Left forelimb (tissue), 1 donor: ENCODE data around the gene PCSK1.
"Not testable (repeated sequence)": the region's sequence is repeated elsewhere in the genome, so short reads cannot be mapped to it uniquely, and the experiment has no call there.

ENCODE experiments used
- DNase-seq: peaks from one replicate; pipeline ENCODE4 v3.0.0-alpha.2; 2018; ENCODE audit warnings: low spot score

PCSK1 gene

DNA sequence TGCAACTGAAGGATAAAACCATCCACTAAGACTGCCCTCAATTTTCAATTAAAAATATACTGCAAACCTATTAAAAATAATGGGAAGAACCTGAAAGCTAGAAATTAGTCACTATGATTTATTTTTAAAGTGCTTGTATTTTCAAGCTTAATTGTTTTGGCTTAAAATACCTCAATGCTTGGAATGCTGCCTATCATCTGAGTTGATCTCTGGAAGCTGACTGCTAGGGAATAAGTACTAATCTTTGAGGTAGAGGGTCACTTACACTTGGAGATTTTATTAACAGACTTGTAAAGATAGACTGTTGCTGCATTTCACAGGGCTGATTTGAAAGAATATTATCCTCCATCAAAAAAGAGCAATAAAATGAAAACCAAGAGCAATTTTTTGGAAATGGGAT is 6.2 kb downstream of the PCSK1 start:
- no peak for DNase-seq

GRCh38 chr5:96425443-96425842 is 7.6 kb downstream of the PCSK1 start:
- no peak for DNase-seq

GRCh38 chr5:96415897-96416296 is 17.2 kb downstream of the PCSK1 start:
- DNase-seq, result no peak

- DNase-seq, result no peak
These were observed 20.1 kb downstream of the PCSK1 start for GRCh38 chr5:96412868-96413449.

GRCh38 chr5:96410013-96410412 is 23.0 kb downstream of the PCSK1 start:
- no peak for DNase-seq

GRCh38 chr5:96408841-96409538 is 24.1 kb downstream of the PCSK1 start:
- DNase-seq, result no peak

GRCh38 chr5:96408210-96408777 is 24.8 kb downstream of the PCSK1 start:
- DNase-seq, result no peak

GRCh38 chr5:96407436-96407835 is 25.6 kb downstream of the PCSK1 start:
- no peak for DNase-seq

DNA sequence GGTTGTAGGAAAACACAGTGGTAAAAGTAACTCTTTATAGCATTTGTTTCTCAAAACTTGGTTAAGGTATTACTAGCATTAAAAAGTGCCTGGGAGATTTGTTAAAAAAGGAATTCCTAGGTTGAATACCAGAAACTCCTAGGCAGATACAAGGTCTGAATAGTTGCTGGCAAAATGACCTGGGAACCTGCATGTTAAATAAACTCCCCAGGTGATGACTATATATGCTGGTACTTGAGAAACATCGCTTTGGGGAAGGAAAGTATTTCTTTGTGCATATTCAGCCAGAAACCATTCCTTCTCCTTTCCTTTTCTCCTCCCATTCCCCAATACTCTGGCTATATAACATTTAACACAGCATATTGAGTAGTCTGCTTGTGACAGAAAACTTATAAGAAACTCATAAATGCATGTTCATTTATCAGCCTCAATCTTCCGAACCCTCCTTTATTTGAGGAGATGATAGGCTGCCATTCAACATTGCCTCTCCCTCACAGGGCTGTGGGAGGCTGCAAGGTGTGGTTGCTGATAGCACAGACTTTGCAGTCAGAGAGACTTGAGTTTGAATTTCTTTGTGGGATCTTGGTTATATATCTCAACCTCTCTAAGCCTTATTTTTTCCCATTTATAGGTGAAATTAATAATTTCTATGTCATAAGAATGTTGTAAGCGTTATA is 28.7 kb downstream of the PCSK1 start:
- no peak for DNase-seq

- no peak for DNase-seq
These were observed 30.5 kb downstream of the PCSK1 start for GRCh38 chr5:96402500-96402899.

DNA sequence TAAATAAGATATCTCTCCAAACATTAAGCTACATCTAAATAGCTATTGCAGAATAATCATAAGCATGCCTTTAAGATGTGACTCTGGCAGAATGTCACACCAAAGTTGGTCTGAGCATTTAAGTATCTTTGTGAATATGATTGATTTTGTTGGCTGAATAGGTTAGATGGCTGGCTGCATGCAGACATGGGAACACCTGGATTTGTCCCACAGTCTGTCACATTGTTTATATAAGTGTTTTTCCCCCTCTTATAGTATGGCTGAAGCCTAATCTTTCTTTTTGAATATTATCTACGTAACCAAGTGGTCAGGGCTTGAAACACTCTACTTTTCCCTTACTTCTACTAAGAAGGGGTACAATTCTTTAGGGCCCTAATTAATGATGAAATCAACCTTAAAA is 36.2 kb downstream of the PCSK1 start:
- DNase-seq, result no peak

DNA sequence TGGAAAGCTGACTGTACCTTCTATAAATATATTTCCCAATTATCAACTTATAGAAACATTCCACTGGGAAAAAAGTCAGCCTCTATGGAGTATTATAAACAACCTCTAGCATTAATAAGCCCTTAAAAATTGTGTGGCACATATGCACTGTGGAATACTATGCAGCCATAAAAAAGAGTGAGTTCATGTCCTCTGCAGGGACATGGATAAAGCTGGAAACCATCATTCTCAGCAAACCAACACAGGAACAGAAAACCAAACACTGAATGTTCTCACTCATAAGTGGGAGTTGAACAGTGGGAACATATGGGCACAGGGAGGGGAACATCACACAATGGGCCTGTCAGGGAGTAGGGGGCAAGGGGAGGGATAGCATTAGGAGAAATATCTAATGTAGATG is 37.8 kb downstream of the PCSK1 start:
- DNase-seq, result not testable (repeated sequence)

GRCh38 chr5:96391921-96392320 is 41.1 kb downstream of the PCSK1 start:
- DNase-seq, result no peak

- no peak for DNase-seq
These were observed 44.9 kb downstream of the PCSK1 start for GRCh38 chr5:96388176-96388575.

GRCh38 chr5:96387616-96388015 is 45.4 kb downstream of the PCSK1 start:
- DNase-seq, result no peak

DNA sequence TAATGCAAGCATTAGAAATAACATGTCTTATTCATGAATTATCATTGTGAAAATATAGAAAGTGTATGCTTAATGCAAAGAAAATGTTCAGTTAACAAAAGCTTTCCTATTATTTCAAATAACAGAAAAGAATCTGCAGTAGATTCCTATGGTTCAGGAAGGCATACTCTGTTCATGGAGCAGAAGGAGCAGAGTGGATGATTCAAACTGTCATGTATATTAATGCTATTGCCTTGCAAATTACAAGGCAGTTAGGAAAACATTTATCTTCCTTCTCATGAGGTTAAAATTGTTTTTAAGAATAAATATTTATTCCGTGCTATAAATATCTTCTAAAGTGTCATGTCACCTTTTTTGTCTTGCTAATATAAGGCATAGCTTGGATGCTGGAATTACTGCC is 47.5 kb downstream of the PCSK1 start:
- DNase-seq, result no peak

DNA sequence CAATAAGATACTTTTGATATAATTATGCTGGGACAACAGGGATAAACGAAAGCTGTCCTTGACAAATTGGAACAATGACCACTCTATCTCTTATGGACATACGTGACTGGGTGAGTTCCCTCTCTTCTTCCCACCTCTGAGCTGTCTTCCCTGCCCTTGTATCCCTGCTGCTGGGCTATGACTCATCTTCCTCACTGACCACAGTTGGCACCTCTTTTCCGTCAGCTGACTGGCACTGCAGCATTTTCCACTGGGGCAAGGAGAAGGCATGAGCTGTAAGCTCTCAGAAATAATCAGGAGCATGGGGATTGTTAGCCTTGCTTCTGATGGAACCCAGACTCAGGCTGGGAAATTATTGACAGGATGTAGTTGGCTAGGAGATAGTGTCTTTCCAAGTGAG is 48.7 kb downstream of the PCSK1 start:
- no peak for DNase-seq

GRCh38 chr5:96381526-96381925 is 51.5 kb downstream of the PCSK1 start:
- DNase-seq, result no peak

DNA sequence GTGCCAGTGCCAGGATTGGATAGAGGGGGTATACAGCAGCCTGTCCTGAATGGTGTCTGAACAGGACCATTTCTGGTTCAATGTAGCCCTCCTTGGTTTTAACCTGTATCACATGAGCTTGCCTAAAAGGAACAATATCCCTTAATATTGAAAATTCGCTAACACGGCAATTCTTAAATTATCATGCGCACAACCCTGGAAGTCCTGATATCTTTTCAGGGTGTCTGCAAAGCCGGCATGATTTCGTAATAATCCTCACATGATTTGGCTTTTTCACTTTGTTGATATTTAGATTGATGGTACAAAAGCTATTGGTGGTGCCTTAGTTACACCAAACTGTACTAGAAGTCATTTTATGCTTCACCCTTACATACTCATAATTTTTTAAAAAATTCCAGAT is 53.2 kb downstream of the PCSK1 start:
- DNase-seq, result no peak

DNA sequence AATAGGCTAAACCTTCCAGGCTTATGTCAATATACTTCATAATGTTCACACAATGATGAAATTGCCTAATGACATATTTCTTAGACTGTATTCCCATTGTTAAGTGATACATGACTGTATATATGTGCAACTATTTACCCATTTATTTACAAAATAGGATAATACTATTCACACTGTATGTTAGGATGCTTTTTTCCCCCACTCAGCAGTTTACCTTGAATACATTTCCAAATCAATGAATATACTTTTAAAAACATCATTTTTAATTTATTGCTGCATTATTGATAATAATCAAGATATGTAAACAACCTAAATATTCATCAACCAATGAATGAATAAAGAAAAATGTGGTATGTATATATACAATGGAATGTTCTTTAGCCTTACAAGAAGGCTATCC is 55.5 kb downstream of the PCSK1 start:
- DNase-seq, result no peak

- DNase-seq, result no peak
These were observed 55.9 kb downstream of the PCSK1 start for GRCh38 chr5:96377167-96377566.

DNA sequence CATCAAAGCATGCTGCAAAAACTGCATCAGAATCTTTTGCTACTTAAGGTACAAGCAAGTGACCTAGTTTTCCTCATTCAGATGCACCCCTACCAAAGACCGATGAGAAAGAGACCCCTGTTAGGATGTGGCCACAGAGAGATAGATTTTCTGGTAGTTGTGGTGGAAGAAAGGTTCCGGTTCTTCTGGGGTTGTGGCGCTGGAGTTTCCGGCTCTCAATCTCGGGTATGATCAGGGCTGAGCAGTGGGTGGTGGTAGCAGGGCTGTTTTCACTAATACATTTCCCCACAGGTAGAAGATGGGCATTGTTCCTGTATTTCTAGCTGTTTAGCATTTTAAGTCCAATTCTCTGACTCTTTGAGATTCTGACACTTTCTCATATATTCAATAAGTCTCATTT is 58.4 kb downstream of the PCSK1 start:
- no peak for DNase-seq

- no peak for DNase-seq
These were observed 59.7 kb downstream of the PCSK1 start for GRCh38 chr5:96373381-96373733.
